ENCODE measurements around the gene SVOPL. TPM values are rescaled to one million over a fixed set of nuclear protein-coding genes. Genes with fewer than 3 reads are reported as not detected.

Gene SVOPL, protein sequence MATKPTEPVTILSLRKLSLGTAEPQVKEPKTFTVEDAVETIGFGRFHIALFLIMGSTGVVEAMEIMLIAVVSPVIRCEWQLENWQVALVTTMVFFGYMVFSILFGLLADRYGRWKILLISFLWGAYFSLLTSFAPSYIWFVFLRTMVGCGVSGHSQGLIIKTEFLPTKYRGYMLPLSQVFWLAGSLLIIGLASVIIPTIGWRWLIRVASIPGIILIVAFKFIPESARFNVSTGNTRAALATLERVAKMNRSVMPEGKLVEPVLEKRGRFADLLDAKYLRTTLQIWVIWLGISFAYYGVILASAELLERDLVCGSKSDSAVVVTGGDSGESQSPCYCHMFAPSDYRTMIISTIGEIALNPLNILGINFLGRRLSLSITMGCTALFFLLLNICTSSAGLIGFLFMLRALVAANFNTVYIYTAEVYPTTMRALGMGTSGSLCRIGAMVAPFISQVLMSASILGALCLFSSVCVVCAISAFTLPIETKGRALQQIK
- total RNA-seq = not detected in 2 replicates

DNA sequence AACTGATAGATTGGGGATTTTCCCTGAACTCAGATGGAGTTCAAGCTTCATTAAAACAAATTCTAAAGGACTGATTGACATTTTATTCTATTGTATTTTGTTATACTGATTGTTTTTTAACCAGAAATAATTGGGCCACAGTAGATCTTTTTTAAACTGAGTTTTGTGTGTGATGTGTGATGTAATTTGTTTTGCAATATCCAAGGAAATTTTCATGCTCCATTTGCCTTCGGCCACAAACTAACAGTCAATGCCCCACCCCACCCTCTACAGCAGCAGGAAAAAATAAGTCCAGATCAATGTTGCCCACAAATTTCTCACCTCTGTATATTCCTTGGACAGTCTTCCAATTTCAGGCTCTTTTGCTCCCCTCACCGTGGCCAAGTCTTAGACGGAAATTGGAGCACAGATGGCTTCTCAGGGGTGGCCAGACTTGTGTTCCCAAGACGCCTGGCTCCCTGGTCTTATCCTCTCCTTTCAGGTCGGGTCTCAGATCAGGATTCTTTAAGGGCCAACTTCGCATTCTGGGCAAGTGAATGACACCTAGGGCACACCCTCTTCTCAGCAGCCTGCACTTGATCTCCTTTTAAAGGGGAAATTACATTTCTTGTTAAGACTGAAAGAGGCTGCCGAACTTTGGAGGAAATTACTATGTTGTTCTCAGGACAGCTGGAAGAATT, at the start of gene SVOPL:
Gene SVOPL (minus strand): TSS at position 506 of the 680 bp plus-strand sequence. CDS start 22,317 bp downstream, outside the sequence.

Other genes with a start within 250 kb of the SVOPL start
- gene TRIM24, start 241.1 kb downstream of the SVOPL start, total RNA-seq = 6.3 and 6.8 TPM in 2 replicates
- not detected in 2 replicates for gene TMEM213, start 96.6 kb upstream of the SVOPL start, total RNA-seq
- gene ATP6V0A4, start 96.8 kb upstream of the SVOPL start, total RNA-seq = not detected in 2 replicates